ENCODE results near the gene DOCK10.

The DOCK10 gene

GRCh38 chr2:224909885-224910573, 132.2 kb downstream of the DOCK10 start:
- peak; percentile 7 for DNase-seq

- no peak for DNase-seq
Observed at GRCh38 chr2:224908818-224909217, 133.4 kb downstream of the DOCK10 start.

- no peak for DNase-seq
Observed at GRCh38 chr2:224904381-224904780, 137.9 kb downstream of the DOCK10 start.

DNA sequence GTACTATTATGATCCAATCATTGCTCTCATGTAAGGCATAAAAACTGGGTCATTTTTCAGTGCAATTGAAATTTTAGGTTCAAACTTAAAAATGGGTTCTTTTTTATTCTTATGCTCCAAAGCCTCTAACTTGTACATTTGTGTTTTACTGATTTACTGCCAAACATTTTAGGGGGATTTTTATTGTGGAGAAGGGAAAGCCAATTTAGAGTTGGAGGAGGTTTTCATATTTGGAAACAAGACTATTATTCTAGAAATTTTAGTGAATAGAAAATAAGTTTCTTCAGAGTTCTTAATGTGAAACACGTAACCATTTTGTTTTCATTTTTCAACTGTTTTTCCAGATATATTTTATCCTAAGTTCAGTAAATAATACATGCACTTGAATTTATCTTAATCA, 138.6 kb downstream of the DOCK10 start:
- DNase-seq = no peak

DNA sequence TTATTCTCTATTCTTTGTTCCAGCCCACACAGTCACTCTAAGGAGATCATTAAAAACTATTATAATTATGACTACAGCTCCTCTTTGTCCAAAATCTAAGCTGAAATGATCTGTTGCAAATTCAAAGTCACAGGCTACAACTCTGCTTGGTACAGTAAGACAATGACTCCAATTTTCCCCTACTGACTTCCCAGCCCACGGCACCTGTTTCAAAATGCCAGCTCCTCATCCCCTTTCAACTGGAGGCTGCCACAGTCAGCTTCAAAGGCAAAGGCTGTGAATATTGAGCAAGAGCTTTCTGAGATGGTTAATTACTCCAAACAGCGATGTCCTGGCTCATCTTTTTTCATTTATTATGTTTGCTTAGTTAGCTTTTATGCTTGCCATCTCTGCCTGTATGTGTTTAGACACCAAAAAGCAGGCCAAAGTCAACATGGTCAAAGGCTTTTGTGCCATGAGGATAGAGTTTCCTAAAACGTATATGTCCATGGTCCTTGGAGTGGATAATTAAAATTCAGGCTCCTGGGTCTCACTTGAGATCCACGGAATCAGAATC, 141.1 kb downstream of the DOCK10 start:
- DNase-seq = no peak

- DNase-seq = no peak
Observed at GRCh38 chr2:224895377-224895776, 146.9 kb downstream of the DOCK10 start.

DNA sequence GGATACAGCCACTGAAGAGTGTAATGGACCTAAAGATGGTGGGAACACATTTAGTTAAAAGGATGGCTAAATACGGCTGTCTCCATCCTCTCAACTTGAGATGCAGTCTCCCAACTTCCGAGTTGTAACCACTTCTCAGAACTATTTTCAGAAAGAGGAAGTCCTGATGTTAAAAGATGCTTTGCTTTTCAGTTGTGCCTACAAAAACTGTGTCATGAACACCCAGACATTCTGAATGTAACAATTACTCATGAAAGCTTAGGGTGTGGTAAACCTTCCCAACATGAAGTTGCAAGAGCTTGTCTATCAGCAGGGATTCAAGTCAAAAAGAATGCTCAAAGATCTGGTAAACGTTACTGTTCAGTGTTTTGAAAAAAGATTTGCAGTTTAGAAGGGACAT, 147.9 kb downstream of the DOCK10 start:
- DNase-seq = no peak

- DNase-seq = no peak
Observed at GRCh38 chr2:224893848-224894247, 148.4 kb downstream of the DOCK10 start.

- no peak for DNase-seq
Observed at GRCh38 chr2:224892574-224893204, 149.6 kb downstream of the DOCK10 start.

GRCh38 chr2:224890372-224890771, 151.9 kb downstream of the DOCK10 start:
- no peak for DNase-seq

DNA sequence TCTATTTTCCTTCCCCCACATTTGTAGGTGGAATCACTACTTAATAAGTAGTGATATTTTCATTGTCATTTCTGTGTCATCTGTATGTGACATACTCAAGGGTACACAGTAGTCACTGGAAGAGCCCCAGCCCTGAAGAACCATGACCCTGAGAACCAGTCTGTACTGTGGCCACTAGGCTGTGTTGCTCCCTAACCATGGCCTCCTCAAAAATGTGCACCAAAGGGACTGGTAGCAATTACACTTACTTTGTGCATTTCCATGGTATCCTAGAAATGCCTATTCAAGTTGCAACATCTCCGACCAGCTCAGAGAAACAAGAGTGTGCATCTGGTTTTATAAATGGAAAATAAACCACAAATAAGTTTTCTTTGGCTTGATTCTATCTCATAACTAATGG, 155.1 kb downstream of the DOCK10 start:
- no peak for DNase-seq

GRCh38 chr2:224885836-224886547, 156.3 kb downstream of the DOCK10 start:
- no peak for DNase-seq

- DNase-seq = no peak
Observed at GRCh38 chr2:224885291-224885690, 157.0 kb downstream of the DOCK10 start.

GRCh38 chr2:224884188-224884587, 158.1 kb downstream of the DOCK10 start:
- no peak for DNase-seq

- no peak for DNase-seq
Observed at GRCh38 chr2:224883700-224884099, 158.6 kb downstream of the DOCK10 start.

DNA sequence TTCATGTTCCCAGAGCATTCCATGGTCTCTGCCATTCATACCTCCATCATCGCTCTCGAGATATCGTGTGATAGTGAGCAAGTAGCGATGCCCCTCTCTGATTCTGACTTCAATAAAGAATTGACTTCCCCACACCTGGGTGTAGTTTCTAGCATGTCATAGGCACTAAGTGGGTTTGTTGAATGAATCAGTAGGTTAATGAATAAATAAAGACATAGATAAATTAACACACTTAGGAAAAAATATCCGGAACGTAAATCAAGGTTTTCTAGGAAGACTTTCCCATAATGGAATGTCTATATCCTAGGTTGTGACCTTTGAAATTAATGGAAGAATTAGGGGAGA, 159.1 kb downstream of the DOCK10 start:
- DNase-seq = no peak

- DNase-seq = no peak
Observed at GRCh38 chr2:224882291-224883171, 159.7 kb downstream of the DOCK10 start.

- DNase-seq = no peak
Observed at GRCh38 chr2:224881846-224882245, 160.4 kb downstream of the DOCK10 start.

DNA sequence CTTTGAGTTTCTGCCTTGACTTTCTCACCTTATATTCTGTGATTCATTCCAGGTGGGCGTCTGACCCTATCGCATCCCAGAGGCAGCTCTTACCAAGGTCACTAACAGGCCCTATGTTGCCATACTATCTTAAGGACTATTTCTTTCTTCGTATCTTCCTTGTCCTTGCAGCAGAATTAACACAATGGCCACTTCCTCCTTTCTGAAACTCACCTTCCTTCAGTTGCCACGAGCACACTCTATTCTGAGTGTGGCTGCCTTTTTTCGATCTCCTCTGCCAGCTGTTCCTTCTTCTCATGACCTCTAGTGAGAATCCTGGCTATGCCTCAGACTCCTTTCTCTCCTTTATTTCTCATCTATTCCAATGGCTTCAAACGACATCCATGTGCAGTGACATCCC, 165.7 kb downstream of the DOCK10 start:
- no peak for DNase-seq

- no peak for DNase-seq
Observed at GRCh38 chr2:224875841-224876240, 166.4 kb downstream of the DOCK10 start.

DNA sequence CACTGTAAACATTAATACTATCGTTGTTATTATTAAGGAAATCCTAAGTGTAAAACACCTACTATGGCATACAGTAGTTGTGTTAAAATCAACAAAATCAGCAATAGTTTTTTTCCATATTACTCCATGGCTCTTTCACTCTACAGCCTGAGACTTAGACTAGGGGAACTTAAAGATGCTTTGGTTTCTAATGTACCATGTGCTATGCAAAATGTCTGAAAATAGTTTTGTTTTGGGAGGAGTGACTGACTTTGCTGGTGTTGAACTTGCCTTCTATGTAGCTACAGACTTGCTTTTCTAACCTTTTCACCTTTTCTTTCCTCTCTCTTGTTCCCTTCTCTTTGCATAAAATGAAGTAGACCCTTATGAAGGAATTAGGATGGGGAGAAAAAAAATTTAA, 167.1 kb downstream of the DOCK10 start:
- DNase-seq = no peak

DNA sequence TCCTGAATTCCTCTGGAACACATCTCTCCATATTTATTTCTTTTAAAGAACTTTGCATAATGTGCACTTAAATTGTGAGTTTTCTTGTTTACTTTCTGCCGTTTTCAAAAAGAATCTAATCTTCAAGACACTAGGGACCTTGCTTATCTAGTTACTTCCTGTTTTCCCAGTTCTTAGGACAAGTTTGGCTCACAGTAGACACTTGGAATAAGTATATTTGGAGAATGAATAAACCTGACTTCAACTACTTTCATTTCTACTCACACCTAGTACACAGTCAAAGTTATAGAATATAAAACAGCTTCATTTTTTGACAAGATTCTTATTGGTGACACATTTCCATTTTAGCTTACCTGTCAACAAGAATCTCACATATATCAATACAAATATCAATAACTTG, 170.5 kb downstream of the DOCK10 start:
- DNase-seq = no peak

DNA sequence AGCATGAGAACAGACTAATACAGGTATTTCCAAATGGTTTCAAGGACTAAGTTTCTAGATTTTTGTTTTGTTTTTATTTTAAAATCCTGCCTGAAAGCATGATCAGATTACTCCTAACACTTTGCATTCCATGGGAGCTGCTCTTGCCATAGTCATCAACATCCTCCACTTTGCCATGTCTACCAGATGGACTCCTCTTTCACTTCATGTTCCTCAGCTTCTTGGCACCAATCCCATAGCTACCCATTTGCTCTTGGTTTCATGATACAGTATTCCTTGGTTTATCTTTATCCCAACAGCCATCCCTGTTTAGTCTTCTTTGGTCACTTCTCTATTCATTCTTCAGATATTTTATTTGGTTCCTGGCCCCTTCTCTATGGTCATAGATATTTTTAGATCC, 171.9 kb downstream of the DOCK10 start:
- DNase-seq = no peak
